Effector memory CD8-positive, alpha-beta T cell (primary cell): ENCODE measurements around the gene PRDM11.

Source experiments
- ATAC-seq: fragments of 150-1000 bp; cut with Tn5 transposase; replicated peaks from 2 replicates; pipeline ENCODE4 v1.10.0; 2021; ENCODE audit warnings: mild to moderate bottlenecking, moderate library complexity
- DNase-seq, 3 experiments: peaks; one replicate each; pipeline ENCODE4 v3.0.0; 2021
- H3K27ac Mint-ChIP-seq, 2 donors: one replicate each; pipeline ENCODE4 v1.8.0; 2022; ENCODE audit warnings: mild to moderate bottlenecking in 2 of 2, mixed read lengths in 2 of 2, moderate library complexity in 2 of 2
- H3K27me3 Mint-ChIP-seq, 2 donors: one replicate each; pipeline ENCODE4 v1.8.0; 2022; ENCODE audit warnings: mixed read lengths in 2 of 2
- H3K36me3 Mint-ChIP-seq: one replicate; pipeline ENCODE4 v1.8.0; 2022; ENCODE audit warnings: mild to moderate bottlenecking, moderate library complexity, mixed read lengths; ENCODE audit not compliant: insufficient read depth
- H3K4me1 Mint-ChIP-seq, 2 donors: one replicate each; pipeline ENCODE4 v1.8.0; 2022; ENCODE audit warnings: low read depth in 2 of 2, mixed read lengths in 2 of 2
- H3K4me3 Mint-ChIP-seq, 2 donors: one replicate each; pipeline ENCODE4 v1.8.0; 2022; ENCODE audit warnings: mild to moderate bottlenecking in 2 of 2, mixed read lengths in 2 of 2, moderate library complexity in 2 of 2
- H3K9me3 Mint-ChIP-seq, 2 donors: one replicate each; pipeline ENCODE4 v1.8.0; 2022; ENCODE audit warnings: mixed read lengths in 2 of 2

Gene PRDM11

DNA sequence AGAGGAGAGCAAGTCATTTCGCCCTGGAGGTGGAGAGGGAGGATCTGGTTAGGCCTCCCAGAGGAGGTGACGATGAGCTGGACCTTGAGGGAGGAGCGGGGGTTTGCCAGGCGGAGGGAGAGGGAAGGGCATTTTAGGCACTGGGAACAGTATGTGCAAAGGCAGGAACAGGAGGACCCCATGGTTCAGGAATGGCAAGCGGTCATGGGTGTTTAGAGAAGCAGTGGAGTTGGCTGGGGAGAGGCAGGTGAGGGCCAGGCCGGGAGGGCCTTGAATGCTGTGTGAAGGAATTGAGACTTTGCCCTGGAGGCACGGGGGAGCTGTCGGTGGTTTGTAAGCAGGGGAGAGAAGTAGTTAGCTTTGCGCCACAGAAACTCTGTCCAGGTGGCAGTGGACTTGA lies 10.3 kb downstream of the PRDM11 start:
- H3K27me3 Mint-ChIP-seq: no peaks in the 10 kb centered on the region
- H3K4me1 Mint-ChIP-seq: peaks cover 27 to 35% of the 10 kb centered on the region in 2 donors
- no peak overlapping the region for H3K4me3 Mint-ChIP-seq
- ATAC-seq: no peak
- H3K27ac Mint-ChIP-seq: peak overlapping the region; percentile 53 to 56
- DNase-seq: no peak
- H3K36me3 Mint-ChIP-seq: peaks cover 16% of the 10 kb centered on the region
- no peaks in the 10 kb centered on the region for H3K9me3 Mint-ChIP-seq

DNA sequence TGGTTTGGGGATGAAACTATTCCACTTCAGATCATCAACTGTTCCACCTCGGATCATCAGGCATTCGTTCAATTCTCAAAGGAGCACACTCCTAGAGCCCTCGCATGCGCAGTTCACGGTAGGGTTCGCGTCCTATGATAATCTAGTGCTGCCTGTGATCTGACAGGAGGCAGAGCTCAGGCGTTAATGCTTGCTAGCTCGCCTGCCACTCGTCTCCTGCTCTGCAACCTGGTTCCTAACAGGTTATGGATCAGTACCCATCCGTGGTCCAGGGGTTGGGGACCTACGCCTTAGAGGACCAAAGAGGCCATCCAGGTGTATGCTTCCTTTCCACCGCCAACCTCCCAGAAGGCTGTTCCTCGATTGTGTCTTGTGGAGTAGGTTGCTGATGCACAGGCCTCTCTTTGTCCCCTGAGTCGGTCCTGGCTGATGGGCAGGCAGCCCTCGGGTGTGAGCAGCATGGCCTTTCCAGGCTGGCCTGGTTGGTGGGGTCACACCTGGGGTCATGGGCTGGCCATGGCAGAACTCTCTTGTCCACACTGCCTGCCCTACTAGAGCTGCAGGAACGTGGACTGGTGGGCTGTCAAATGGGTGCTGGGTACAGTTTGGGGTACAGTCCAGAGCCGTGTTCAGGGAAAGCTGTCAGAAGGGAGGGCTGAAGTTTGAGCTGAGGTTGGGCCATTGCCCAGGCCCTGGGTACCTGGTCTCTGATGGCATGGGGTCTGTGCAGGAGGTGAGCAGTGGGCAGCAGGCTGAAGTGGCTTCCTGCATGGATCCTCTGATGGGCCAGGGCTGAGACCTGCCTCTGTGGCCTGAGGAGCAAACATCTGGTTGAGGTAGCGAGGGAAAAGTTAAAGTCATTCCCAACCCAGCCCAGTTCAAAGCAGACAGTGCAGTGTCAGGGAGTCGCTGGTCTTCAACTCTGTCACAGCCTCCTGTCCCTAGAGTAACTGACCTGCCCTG lies 11.1 kb downstream of the PRDM11 start:
- H3K9me3 Mint-ChIP-seq: no peaks in the 10 kb centered on the region
- peaks cover 26 to 32% of the 10 kb centered on the region in 2 donors for H3K4me1 Mint-ChIP-seq
- ATAC-seq: no peak
- no peaks in the 10 kb centered on the region for H3K27me3 Mint-ChIP-seq
- H3K4me3 Mint-ChIP-seq: no peak overlapping the region
- peaks cover 13% of the 10 kb centered on the region for H3K36me3 Mint-ChIP-seq
- no peak for DNase-seq
- peak overlapping the region in 1 of 2 donors; percentile 53 for H3K27ac Mint-ChIP-seq

DNA sequence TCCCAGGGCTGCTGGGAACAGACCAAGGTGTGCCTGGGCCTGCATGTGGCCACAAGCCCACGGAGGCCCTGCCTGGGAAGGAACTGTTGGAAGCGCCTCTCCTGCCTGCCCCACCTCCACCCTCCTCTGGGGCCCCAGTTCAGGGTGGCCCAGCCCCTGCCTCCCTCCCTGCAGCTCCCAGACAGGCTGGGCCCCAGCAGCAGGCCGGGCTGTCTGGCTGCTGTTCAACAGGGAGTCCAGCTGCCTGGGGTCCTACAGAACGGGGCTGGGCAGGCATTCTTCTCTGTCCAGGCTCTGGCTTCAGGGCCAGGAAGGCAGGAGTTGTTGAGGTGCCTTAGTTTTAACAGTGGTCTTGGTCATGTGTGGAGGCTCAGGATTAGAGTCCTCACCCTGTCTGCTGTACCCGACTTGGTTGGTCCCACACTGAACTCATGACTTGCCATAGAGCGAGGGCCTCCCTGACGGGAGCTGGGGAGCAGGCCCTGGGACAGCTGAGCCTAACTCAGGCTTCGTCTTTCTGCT lies 11.8 kb downstream of the PRDM11 start:
- H3K4me3 Mint-ChIP-seq: no peak overlapping the region
- H3K4me1 Mint-ChIP-seq: peaks cover 24 to 29% of the 10 kb centered on the region in 2 donors
- no peaks in the 10 kb centered on the region for H3K9me3 Mint-ChIP-seq
- peaks cover 13% of the 10 kb centered on the region for H3K36me3 Mint-ChIP-seq
- peak overlapping the region in 1 of 2 donors; percentile 35 for H3K27ac Mint-ChIP-seq
- H3K27me3 Mint-ChIP-seq: no peaks in the 10 kb centered on the region
- ATAC-seq: no peak
- DNase-seq: no peak

DNA sequence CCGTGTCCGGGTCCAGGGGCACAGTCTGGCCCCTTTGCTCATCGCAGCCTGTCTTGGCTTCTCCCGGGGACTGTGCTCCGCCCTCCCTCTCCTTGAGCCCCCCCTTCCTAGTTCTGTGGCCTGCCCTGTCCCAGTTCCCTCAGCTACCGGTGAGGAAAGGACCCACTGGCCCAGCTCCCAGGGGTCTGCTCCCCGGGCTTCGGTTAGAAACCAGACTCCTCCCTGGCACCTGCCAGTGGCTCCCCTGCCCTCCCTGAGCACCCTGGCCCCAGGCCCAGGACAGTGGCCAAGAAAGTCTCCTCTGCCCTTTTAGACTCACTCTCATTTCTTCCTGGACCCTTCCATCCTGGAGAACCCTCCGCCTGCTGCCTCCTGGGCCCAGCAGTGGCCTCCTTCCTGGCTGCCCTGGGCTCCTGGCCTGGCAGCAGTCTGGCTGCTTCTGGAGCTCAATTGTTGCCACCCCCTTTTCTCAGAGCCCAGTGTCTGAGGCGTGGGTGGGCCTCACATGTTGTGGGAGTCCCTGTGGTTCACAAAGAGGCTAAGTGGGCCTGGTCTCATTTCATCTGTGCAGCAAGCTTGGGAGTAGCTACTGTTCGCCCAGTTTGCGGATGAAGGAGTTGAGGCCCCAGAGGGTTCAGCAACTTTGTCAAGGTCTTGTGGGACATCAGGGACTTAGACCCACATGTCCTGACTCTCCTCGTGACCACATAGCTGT lies 12.6 kb downstream of the PRDM11 start:
- Mint-ChIP-seq H3K36me3 (peaks cover 13% of the 10 kb centered on the region), H3K27ac (peak overlapping the region in 1 of 2 donors; percentile 82), H3K27me3 (no peaks in the 10 kb centered on the region), H3K9me3 (no peaks in the 10 kb centered on the region), H3K4me3 (no peak overlapping the region), H3K4me1 (peaks cover 27 to 32% of the 10 kb centered on the region in 2 donors)
- ATAC-seq (no peak), DNase-seq (no peak)

DNA sequence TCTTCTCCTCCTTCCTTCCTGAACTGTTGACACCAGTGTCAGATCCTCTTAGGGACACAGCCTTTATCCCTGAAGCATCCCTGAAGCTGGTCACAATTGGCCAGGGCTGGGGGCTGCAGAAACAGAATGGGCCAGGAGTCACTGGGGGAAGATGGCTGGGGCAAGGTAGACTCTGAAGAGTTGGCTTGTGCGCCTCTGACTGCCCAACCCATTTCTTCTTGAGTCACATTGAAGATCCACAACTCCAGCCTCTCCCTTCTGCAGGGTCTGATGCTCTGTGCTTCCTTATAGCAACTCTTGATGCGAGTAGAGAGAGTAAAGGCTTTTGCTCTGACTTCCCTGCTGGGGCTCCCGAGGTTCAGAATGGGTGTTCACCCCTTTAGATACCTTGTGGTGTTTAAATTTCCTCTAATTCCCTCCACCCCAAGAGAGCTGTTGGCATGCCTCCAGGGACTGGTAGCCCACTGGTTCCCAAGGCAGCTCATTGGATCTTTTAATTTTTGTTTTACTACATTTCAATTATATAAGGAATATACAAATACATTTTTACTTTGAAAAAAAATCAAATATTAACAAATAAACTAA lies 13.4 kb downstream of the PRDM11 start:
- H3K4me3 Mint-ChIP-seq: no peak overlapping the region
- H3K9me3 Mint-ChIP-seq: no peaks in the 10 kb centered on the region
- H3K4me1 Mint-ChIP-seq: peaks cover 25% of the 10 kb centered on the region in 2 donors
- DNase-seq (no peak), ATAC-seq (no peak)
- peaks cover 13% of the 10 kb centered on the region for H3K36me3 Mint-ChIP-seq
- peak overlapping the region in 1 of 2 donors; percentile 82 for H3K27ac Mint-ChIP-seq
- no peaks in the 10 kb centered on the region for H3K27me3 Mint-ChIP-seq

DNA sequence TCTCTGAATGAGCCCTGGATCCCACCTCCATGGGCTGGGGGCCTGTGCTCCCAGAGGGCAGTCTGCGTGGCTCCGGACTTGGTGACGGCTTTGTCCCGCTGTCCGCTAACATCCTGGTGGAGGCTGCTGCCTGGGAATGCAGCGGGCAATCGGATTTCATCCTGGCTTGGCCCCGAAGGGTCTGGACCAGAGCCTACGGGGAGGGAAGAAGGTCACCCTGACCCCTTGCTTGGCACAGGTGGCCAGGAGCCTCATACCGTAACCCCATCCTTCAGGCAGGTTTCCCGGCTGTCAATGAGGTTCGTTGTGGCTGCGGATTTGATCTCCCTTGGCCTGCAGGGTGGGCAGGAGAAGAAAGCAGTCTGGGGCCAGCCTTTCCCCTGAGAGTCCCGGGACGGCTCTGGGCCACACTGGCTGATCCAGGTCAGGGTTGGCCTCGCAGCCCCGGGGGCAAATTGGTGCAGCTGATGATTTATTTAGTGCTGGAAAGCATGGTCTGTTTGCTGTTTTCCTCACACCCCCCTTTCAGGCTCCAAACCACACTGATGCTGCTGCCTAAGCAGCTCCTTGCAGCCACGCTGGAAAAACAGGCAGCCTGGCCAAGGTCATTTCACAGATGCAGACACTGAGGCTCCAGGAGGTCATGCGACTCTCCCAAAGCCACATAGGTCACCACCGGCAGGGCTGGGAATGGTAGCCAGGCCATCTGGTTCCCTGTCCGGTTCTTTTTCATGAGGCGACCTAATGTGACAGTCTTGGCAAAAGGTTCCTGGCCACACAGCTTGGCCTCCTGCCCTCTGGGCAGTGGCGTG lies 15.0 kb downstream of the PRDM11 start:
- no peaks in the 10 kb centered on the region for H3K9me3 Mint-ChIP-seq
- peaks cover 13% of the 10 kb centered on the region for H3K36me3 Mint-ChIP-seq
- H3K27me3 Mint-ChIP-seq: no peaks in the 10 kb centered on the region
- no peak overlapping the region for H3K27ac Mint-ChIP-seq
- ATAC-seq (no peak), DNase-seq (no peak)
- H3K4me3 Mint-ChIP-seq: no peak overlapping the region
- H3K4me1 Mint-ChIP-seq: peaks cover 23 to 24% of the 10 kb centered on the region in 2 donors

DNA sequence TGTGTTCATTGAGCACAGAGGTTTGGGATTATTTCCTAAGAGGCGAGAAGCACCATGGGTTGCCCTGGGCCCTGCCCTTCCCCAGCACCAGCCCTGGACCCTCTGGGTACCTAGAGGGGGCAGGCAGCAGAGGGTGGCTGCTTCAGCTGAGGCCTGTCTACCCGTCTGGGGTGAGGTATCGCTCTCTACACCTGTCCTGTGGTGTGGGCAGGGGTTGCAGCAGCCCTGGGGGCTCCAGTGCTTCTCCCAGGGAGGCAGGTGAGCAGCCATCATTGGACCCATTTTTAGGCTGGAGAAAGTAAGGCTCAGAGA lies 15.6 kb downstream of the PRDM11 start:
- Mint-ChIP-seq H3K27ac (no peak overlapping the region), H3K4me3 (no peak overlapping the region), H3K27me3 (no peaks in the 10 kb centered on the region), H3K9me3 (no peaks in the 10 kb centered on the region), H3K36me3 (peaks cover 13% of the 10 kb centered on the region), H3K4me1 (peaks cover 20 to 22% of the 10 kb centered on the region in 2 donors)
- DNase-seq: no peak
- no peak for ATAC-seq

DNA sequence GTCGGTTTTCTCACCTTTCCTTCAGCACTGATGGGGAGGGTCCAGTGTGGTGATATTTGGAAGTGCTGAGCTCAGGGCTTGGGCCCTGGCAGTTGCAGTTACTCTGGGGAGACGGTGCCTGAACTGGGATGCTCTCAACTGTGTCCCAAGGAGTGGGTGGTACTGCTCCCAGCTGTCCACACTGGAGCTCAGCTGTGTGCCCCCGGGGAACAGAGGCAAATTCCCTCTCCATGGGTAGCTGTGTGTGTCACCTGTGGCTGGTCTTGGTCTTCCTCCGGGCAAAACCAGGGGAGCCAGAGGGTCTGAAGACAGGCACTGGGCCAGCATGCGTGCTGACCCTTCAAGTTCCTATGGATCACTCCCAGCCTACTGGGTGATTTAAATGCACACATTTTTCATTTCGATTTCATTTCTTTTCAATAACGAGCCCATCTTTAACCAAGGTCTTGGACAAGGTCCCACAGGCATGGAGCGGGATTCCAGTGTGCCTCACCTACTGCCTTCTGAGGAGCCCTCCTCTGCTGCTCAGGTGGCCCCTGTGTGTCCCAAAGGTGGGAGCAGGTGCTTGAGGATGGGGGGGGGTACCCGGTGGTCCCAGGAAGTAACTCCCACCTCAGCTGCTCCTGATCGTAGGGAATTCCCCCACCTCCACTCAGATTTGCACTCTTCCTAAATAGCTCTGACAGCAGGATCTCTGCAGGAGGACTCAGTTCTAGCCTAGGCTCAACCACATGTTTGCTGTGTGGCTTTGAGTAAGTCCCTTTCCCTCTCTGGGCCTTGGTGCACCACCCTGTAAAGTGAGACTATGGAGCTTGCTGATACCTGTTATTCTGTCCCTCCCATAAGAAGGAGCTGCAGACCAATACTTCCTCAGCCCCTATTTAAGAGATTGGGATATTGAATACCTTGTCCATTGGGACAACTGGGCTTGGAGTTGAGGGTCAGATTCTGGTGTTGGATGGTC lies 16.8 kb downstream of the PRDM11 start:
- ATAC-seq: no peak
- Mint-ChIP-seq H3K4me1 (peaks cover 16 to 19% of the 10 kb centered on the region in 2 donors), H3K36me3 (peaks cover 8% of the 10 kb centered on the region), H3K27ac (no peak overlapping the region), H3K9me3 (no peaks in the 10 kb centered on the region), H3K4me3 (no peak overlapping the region), H3K27me3 (no peaks in the 10 kb centered on the region)
- no peak for DNase-seq

DNA sequence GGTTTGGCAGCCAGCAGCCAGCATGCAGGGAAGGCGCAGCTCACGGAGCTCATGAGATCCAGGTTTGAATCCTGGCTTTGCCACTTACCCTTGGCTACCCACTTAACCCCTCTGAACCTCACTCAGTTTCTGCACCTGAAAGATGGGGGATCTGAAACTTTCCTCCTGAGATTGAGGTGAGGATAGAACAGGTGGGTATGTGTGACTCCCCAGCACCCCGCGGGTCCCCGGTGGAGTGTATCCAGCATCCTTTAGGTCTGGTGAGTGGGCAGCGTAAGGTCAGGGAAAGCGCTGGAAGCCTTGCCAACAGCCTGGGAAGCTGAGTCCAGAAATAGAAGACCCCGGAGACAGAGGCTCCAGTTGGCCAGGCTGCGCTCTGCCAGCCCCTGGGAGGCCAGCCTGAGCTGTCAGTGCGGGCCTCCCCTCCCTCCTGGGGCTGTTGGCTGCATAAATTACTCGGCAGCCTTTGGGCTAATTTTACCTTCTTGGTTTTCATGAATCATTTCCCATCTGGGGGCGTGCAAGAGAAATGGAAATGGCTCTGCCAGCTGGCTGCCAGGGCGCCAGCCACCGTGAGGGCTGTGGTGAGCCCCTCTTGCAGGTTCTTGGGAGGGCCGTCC lies 17.6 kb downstream of the PRDM11 start:
- Mint-ChIP-seq H3K27ac (no peak overlapping the region), H3K36me3 (peaks cover 3% of the 10 kb centered on the region), H3K27me3 (no peaks in the 10 kb centered on the region), H3K4me1 (peaks cover 15 to 19% of the 10 kb centered on the region in 2 donors), H3K9me3 (no peaks in the 10 kb centered on the region), H3K4me3 (no peak overlapping the region)
- no peak for ATAC-seq
- DNase-seq: no peak

DNA sequence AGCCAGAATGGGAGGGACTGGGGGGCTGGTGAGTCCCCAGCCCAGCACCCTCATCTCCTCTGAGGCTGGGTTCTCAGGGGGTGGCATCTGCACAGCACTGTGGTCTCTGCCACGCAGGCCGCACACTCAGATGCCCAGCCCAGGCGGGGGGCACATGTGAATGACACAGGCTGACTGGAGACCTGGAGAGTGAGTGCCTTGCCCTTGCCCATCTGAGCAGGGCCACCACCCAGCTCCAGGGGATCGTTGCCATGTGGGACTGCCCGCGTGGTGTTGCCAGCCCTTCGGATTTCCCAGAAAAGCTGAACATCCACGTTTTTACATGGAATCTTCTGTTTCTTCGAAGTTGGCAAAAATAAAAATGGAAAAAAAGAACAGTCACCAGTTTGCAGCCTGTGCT lies 18.9 kb downstream of the PRDM11 start:
- Mint-ChIP-seq H3K4me1 (peaks cover 16 to 25% of the 10 kb centered on the region in 2 donors), H3K4me3 (no peak overlapping the region), H3K27ac (no peak overlapping the region), H3K27me3 (no peaks in the 10 kb centered on the region), H3K9me3 (no peaks in the 10 kb centered on the region), H3K36me3 (peaks cover 3% of the 10 kb centered on the region)
- no peak for ATAC-seq
- DNase-seq: no peak

DNA sequence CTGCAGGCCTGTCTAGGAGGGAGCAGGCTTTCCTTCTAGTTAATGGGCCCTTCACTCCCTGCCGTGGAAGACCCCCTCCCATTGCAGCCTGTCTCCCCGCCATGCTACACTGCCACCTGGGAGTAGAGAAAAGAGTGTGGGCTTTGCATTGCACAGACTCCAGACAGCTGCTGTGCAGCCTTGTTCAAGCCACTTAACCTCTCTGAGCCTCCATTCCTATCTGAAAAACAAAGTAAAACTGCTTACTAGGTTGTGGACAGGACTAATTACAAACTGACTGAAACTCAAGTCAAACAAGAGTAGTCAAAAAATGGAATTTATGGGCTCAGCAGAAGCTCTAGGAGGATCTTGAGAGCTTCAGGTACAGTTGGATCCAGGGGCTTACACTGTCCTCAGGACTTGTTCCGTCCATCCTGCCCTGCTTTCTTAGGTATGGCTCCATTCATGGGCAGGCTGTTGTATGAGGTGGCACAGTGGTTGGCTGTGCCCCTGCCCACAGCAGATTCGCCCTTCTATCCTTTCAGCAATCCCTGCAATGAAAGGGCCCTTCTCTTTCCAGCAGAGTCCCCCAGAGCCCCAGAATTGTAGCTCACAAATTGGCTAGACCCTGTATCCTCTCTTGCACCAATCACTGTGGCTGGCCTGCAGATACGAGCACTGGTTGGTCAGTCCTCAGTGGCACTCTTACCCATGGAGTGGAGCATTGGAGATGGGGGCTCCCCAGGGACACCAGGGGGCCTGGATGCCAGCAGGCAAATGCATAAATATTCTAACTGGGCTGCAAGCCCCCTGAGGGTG lies 19.6 kb downstream of the PRDM11 start:
- H3K27ac Mint-ChIP-seq: no peak overlapping the region
- ATAC-seq: no peak
- no peaks in the 10 kb centered on the region for H3K27me3 Mint-ChIP-seq
- DNase-seq: no peak
- peaks cover 20 to 28% of the 10 kb centered on the region in 2 donors for H3K4me1 Mint-ChIP-seq
- H3K36me3 Mint-ChIP-seq: peaks cover 3% of the 10 kb centered on the region
- no peaks in the 10 kb centered on the region for H3K9me3 Mint-ChIP-seq
- H3K4me3 Mint-ChIP-seq: no peak overlapping the region
